CD14-positive monocyte (primary cell): ENCODE measurements around the gene UFL1. TPM values are rescaled to one million over a fixed set of nuclear protein-coding genes. Genes with fewer than 3 reads are reported as not detected.

Source experiments
- DNase-seq, 3 donors: peaks; one replicate each; pipeline ENCODE4 v3.0.0-alpha.2; 2011 to 2022
- H2AFZ ChIP-seq: 2 replicates; pipeline ENCODE4 v1.6.0; 2012; ENCODE audit warnings: mild to moderate bottlenecking, low read depth, low read length, inconsistent platforms; ENCODE audit not compliant: insufficient read depth, poor library complexity, severe bottlenecking
- H3K27ac ChIP-seq, 2 donors: 1 replicate in 1 of 2; 2 replicates in 1 of 2; pipeline ENCODE4 v1.5.1; 2012 to 2013; ENCODE audit warnings: low read length in 2 of 2, control low read depth in 1 of 2, inconsistent platforms in 1 of 2, low read depth in 1 of 2, mild to moderate bottlenecking in 1 of 2
- H3K27me3 ChIP-seq, 2 donors: one replicate each; pipeline versions ENCODE4 v1.6.0 to v1.6.1; 2011 to 2013; ENCODE audit warnings: low read length in 2 of 2; ENCODE audit not compliant: control insufficient read depth in 2 of 2, insufficient read depth in 2 of 2
- H3K36me3 ChIP-seq, 2 donors: replicated peaks in 1 of 2; 1 replicate in 1 of 2; 2 replicates in 1 of 2; pipeline versions ENCODE4 v1.5.1 to v1.6.1; 2012 to 2013; ENCODE audit warnings: low read length in 2 of 2, control low read depth in 1 of 2, inconsistent platforms in 1 of 2, mild to moderate bottlenecking in 1 of 2; ENCODE audit not compliant: insufficient read depth in 2 of 2, control insufficient read depth in 1 of 2
- H3K4me1 ChIP-seq, 2 donors: 1 replicate in 1 of 2; 2 replicates in 1 of 2; pipeline versions ENCODE4 v1.5.1 to v1.6.1; 2012 to 2013; ENCODE audit warnings: low read length in 2 of 2, control low read depth in 1 of 2, inconsistent platforms in 1 of 2, mild to moderate bottlenecking in 1 of 2, moderate library complexity in 1 of 2; ENCODE audit not compliant: insufficient read depth in 2 of 2, control insufficient read depth in 1 of 2
- H3K4me2 ChIP-seq: replicated peaks from 2 replicates; pipeline ENCODE3; 2012; ENCODE audit warnings: low read length, moderate library complexity, mild to moderate bottlenecking; ENCODE audit not compliant: poor library complexity, severe bottlenecking; ENCODE audit errors: extremely low read depth
- H3K4me3 ChIP-seq, 3 experiments: fragments of 200-600 bp in 1 of 3; sonication (generic) in 1 of 3; replicated peaks in 1 of 3; 1 replicate in 2 of 3; 2 replicates in 1 of 3; pipeline ENCODE4 v1.5.1; 2011 to 2013; ENCODE audit warnings: low read length in 3 of 3, mild to moderate bottlenecking in 3 of 3, control low read depth in 2 of 3, low read depth in 2 of 3, inconsistent platforms in 1 of 3, moderate library complexity in 1 of 3
- H3K79me2 ChIP-seq: 2 replicates; pipeline ENCODE4 v1.6.0; 2012; ENCODE audit warnings: mild to moderate bottlenecking, control low read depth, inconsistent platforms, low read length, moderate library complexity; ENCODE audit not compliant: insufficient read depth
- H3K9ac ChIP-seq: 2 replicates; pipeline ENCODE4 v1.6.0; 2017; ENCODE audit warnings: low read length, mild to moderate bottlenecking; ENCODE audit not compliant: insufficient read depth, poor library complexity, severe bottlenecking
- H3K9me3 ChIP-seq, 2 donors: replicated peaks in 1 of 2; 1 replicate in 1 of 2; 2 replicates in 1 of 2; pipeline versions ENCODE4 v1.5.1 to v1.6.1; 2012 to 2013; ENCODE audit warnings: low read length in 2 of 2, control low read depth in 1 of 2; ENCODE audit not compliant: control insufficient read depth in 1 of 2, insufficient read depth in 1 of 2
- H4K20me1 ChIP-seq: 2 replicates; pipeline ENCODE4 v1.6.0; 2012; ENCODE audit warnings: mild to moderate bottlenecking, low read length, control low read depth, moderate library complexity; ENCODE audit not compliant: insufficient read depth
- H3K27ac Mint-ChIP-seq, 7 donors: one replicate each; pipeline ENCODE4 v1.8.0; 2020; ENCODE audit warnings: mild to moderate bottlenecking in 7 of 7, mixed read lengths in 7 of 7, moderate library complexity in 6 of 7, inconsistent platforms in 2 of 7
- H3K27me3 Mint-ChIP-seq, 3 donors: one replicate each; pipeline ENCODE4 v1.8.0; 2021 to 2022; ENCODE audit warnings: low read depth in 3 of 3, mild to moderate bottlenecking in 3 of 3, mixed read lengths in 3 of 3, moderate library complexity in 3 of 3, inconsistent platforms in 1 of 3
- H3K36me3 Mint-ChIP-seq, 2 donors: one replicate each; pipeline ENCODE4 v1.8.0; 2020; ENCODE audit warnings: mixed read lengths in 2 of 2, inconsistent platforms in 1 of 2, mild to moderate bottlenecking in 1 of 2
- H3K4me1 Mint-ChIP-seq: one replicate; pipeline ENCODE4 v1.8.0; 2020; ENCODE audit warnings: mild to moderate bottlenecking, mixed read lengths
- H3K4me3 Mint-ChIP-seq, 2 donors: one replicate each; pipeline ENCODE4 v1.8.0; 2020; ENCODE audit warnings: mild to moderate bottlenecking in 2 of 2, mixed read lengths in 2 of 2, moderate library complexity in 1 of 2
- H3K9me3 Mint-ChIP-seq, 7 donors: one replicate each; pipeline ENCODE4 v1.8.0; 2020 to 2022; ENCODE audit warnings: mixed read lengths in 7 of 7, mild to moderate bottlenecking in 6 of 7, moderate library complexity in 6 of 7, inconsistent platforms in 2 of 7
- WGBS: methylation state at CpG from one replicate; pipeline ENCODE4 v1.1.5; 2013; ENCODE audit warnings: missing lambda C conversion rate; ENCODE audit not compliant: insufficient coverage; 5-methylcytosine and 5-hydroxymethylcytosine counted together
- intact Hi-C, 2 donors: fragments of 100-400 bp; cut with micrococcal nuclease; formaldehyde crosslinking; loops; one replicate each; pipeline versions ENCODE4 v1.15.0 to v1.15.1; 2023
- polyA plus RNA-seq, 3 donors: library from polyadenylated mRNA; depleted of rRNA in 1 of 3; unstranded in 2 of 3; stranded (reverse) in 1 of 3; fragments of 300-500 nt in 2 of 3; fragments of >200 nt in 1 of 3; fragmentation: Illumina TruSeq in 2 of 3; gene quantifications; 1 replicate in 2 of 3; 2 replicates in 1 of 3; pipeline ENCODE4 v1.2.3, GENCODE V29; 2012 to 2021
- TF ChIP-seq, protein P1 (sequence below): fragments of 200-600 bp; IDR thresholded peaks from one replicate; pipeline ENCODE4 v1.8.0; 2022; ENCODE audit warnings: antibody characterized with exemption, mild to moderate bottlenecking

Gene UFL1
- polyA plus RNA-seq, 3 donors, result 5.4 to 16.3 (median 12.6) TPM

DNA sequence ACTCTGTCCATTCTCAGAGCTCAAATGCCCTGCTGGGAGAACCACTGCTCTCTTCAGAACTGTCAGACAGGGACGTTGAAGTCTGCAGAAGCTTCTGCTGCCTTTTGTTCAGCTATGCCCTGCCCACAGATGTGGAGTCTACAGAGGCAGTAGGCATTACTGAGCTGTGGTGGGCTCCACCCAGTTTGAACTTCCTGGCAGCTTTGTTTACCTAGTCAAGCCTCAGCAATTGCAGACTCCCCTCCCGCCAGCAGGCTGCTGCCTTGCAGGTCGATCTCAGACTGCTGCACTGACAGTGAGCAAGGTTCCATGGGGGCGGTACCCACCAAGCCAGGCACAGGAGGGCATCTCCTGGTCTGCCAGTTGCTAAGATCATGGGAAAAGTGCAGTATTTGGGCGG lies 21.8 kb upstream of the UFL1 start:
- Histone ChIP-seq H3K4me3 (no peak overlapping the region), H3K27ac (no peak overlapping the region), H2AFZ (no peak overlapping the region), H3K36me3 (no peaks in the 10 kb centered on the region), H3K79me2 (no peaks in the 10 kb centered on the region), H4K20me1 (no peaks in the 10 kb centered on the region), H3K9ac (no peak overlapping the region), H3K9me3 (peaks cover 8 to 10% of the 10 kb centered on the region in 2 donors), H3K4me1 (no peaks in the 10 kb centered on the region), H3K27me3 (no peaks in the 10 kb centered on the region), H3K4me2 (no peak overlapping the region)
- no peak for DNase-seq
- H3K27me3 Mint-ChIP-seq, result peaks cover 0 to 1% (median 1%) of the 10 kb centered on the region in 3 donors
- 95% methylated on average over 4 of the region's 5 CpGs for WGBS
- no peaks in the 10 kb centered on the region for H3K4me1 Mint-ChIP-seq
- H3K9me3 Mint-ChIP-seq, result peaks cover 17 to 45% (median 26%) of the 10 kb centered on the region in 7 donors
- H3K27ac Mint-ChIP-seq, result no peak overlapping the region
- H3K4me3 Mint-ChIP-seq, result no peak overlapping the region
- TF ChIP-seq, protein P1, sequence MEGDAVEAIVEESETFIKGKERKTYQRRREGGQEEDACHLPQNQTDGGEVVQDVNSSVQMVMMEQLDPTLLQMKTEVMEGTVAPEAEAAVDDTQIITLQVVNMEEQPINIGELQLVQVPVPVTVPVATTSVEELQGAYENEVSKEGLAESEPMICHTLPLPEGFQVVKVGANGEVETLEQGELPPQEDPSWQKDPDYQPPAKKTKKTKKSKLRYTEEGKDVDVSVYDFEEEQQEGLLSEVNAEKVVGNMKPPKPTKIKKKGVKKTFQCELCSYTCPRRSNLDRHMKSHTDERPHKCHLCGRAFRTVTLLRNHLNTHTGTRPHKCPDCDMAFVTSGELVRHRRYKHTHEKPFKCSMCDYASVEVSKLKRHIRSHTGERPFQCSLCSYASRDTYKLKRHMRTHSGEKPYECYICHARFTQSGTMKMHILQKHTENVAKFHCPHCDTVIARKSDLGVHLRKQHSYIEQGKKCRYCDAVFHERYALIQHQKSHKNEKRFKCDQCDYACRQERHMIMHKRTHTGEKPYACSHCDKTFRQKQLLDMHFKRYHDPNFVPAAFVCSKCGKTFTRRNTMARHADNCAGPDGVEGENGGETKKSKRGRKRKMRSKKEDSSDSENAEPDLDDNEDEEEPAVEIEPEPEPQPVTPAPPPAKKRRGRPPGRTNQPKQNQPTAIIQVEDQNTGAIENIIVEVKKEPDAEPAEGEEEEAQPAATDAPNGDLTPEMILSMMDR, result no peak
- H3K36me3 Mint-ChIP-seq, result no peaks in the 10 kb centered on the region
- intact Hi-C loops, result no loop called here

DNA sequence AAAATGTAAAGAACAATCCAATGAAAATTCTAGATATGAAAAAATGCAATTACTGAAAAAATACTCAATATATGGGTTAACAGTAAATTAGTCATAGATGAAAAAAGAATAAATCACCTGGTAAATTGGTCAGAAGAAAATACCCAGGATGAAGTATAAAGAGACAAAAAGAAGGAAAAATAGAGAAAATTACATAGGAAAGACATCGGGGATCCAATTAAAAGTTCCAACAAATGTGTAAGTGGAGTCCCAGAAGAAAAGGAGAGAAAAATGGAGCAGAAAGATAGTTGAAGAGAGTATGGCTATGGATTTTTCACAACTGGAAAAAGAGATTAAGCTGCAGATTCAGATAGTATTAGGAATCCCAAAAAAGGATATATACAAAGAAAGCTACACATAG lies 18.7 kb upstream of the UFL1 start:
- Mint-ChIP-seq H3K4me1 (no peaks in the 10 kb centered on the region), H3K27ac (no peak overlapping the region), H3K27me3 (peaks cover 0 to 1% (median 1%) of the 10 kb centered on the region in 3 donors), H3K9me3 (peaks cover 11 to 33% (median 15%) of the 10 kb centered on the region in 7 donors), H3K4me3 (no peak overlapping the region), H3K36me3 (no peaks in the 10 kb centered on the region)
- peaks cover 8 to 10% of the 10 kb centered on the region in 2 donors for H3K9me3 ChIP-seq
- no peaks in the 10 kb centered on the region for H3K4me1 ChIP-seq
- no peak overlapping the region for H3K4me2 ChIP-seq
- DNase-seq, result no peak
- WGBS, result no CpG with 5 or more reads among the region's 1 CpG
- no peaks in the 10 kb centered on the region for H3K36me3 ChIP-seq
- H3K27ac ChIP-seq, result no peak overlapping the region
- intact Hi-C loops, result no loop called here
- no peaks in the 10 kb centered on the region for H4K20me1 ChIP-seq
- H2AFZ ChIP-seq, result no peak overlapping the region
- no peak overlapping the region for H3K4me3 ChIP-seq
- no peaks in the 10 kb centered on the region for H3K79me2 ChIP-seq
- TF ChIP-seq, protein P1, result no peak
- no peak overlapping the region for H3K9ac ChIP-seq
- H3K27me3 ChIP-seq, result no peaks in the 10 kb centered on the region
